Endothelial cell (in vitro differentiated cells): ENCODE results near the gene ZNF518B. TPM values are rescaled to one million over a fixed set of nuclear protein-coding genes. Genes with fewer than 3 reads are reported as not detected.

Experiments
- DNase-seq: peaks from one replicate; pipeline ENCODE4 v3.0.0; 2021; ENCODE audit warnings: low spot score
- H3K27ac Mint-ChIP-seq: one replicate; pipeline ENCODE4 v1.8.0; 2021; ENCODE audit warnings: mixed read lengths, inconsistent platforms; ENCODE audit not compliant: unreplicated experiment
- H3K27me3 Mint-ChIP-seq: one replicate; pipeline ENCODE4 v1.8.0; 2021; ENCODE audit warnings: mild to moderate bottlenecking, moderate library complexity, mixed read lengths, inconsistent platforms; ENCODE audit not compliant: unreplicated experiment
- H3K36me3 Mint-ChIP-seq: one replicate; pipeline ENCODE4 v1.8.0; 2021; ENCODE audit warnings: mild to moderate bottlenecking, low read depth, mixed read lengths, inconsistent platforms; ENCODE audit not compliant: unreplicated experiment
- H3K4me1 Mint-ChIP-seq: one replicate; pipeline ENCODE4 v1.8.0; 2021; ENCODE audit warnings: mild to moderate bottlenecking, mixed read lengths, inconsistent platforms; ENCODE audit not compliant: unreplicated experiment
- H3K4me3 Mint-ChIP-seq: one replicate; pipeline ENCODE4 v1.8.0; 2021; ENCODE audit warnings: mild to moderate bottlenecking, mixed read lengths, inconsistent platforms; ENCODE audit not compliant: unreplicated experiment
- H3K9me3 Mint-ChIP-seq: one replicate; pipeline ENCODE4 v1.8.0; 2021; ENCODE audit warnings: mixed read lengths, inconsistent platforms; ENCODE audit not compliant: unreplicated experiment
- total RNA-seq: library from RNA; stranded (reverse); fragmentation: NEBNext Ultra II Directional; extraction: Animal tissue kit (Norgen Biotek cat#: 25700); gene quantifications from one replicate; pipeline ENCODE4 v1.2.1, GENCODE V29; 2021; ENCODE audit not compliant: unreplicated experiment
- TF ChIP-seq, protein P1 (sequence below): fragments of 200-600 bp; sonication (generic); IDR thresholded peaks from one replicate; pipeline ENCODE4 v1.5.0; 2021; ENCODE audit warnings: antibody characterized with exemption; ENCODE audit not compliant: unreplicated experiment

ZNF518B gene
- total RNA-seq, 1 donor from 2014 or later, result 44.0 TPM

- H3K27ac Mint-ChIP-seq, result no peak overlapping the region
- peaks cover 15% of the 10 kb centered on the region for H3K36me3 Mint-ChIP-seq
- no peak overlapping the region for H3K4me3 Mint-ChIP-seq
- peaks cover 24% of the 10 kb centered on the region for H3K27me3 Mint-ChIP-seq
- DNase-seq, result no peak
- peaks cover 22% of the 10 kb centered on the region for H3K4me1 Mint-ChIP-seq
- TF ChIP-seq, protein P1, sequence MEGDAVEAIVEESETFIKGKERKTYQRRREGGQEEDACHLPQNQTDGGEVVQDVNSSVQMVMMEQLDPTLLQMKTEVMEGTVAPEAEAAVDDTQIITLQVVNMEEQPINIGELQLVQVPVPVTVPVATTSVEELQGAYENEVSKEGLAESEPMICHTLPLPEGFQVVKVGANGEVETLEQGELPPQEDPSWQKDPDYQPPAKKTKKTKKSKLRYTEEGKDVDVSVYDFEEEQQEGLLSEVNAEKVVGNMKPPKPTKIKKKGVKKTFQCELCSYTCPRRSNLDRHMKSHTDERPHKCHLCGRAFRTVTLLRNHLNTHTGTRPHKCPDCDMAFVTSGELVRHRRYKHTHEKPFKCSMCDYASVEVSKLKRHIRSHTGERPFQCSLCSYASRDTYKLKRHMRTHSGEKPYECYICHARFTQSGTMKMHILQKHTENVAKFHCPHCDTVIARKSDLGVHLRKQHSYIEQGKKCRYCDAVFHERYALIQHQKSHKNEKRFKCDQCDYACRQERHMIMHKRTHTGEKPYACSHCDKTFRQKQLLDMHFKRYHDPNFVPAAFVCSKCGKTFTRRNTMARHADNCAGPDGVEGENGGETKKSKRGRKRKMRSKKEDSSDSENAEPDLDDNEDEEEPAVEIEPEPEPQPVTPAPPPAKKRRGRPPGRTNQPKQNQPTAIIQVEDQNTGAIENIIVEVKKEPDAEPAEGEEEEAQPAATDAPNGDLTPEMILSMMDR, result no peak
- peaks cover 5% of the 10 kb centered on the region for H3K9me3 Mint-ChIP-seq
These were observed 2.1 kb upstream of the ZNF518B start for GRCh38 chr4:10459305-10459704.

DNA sequence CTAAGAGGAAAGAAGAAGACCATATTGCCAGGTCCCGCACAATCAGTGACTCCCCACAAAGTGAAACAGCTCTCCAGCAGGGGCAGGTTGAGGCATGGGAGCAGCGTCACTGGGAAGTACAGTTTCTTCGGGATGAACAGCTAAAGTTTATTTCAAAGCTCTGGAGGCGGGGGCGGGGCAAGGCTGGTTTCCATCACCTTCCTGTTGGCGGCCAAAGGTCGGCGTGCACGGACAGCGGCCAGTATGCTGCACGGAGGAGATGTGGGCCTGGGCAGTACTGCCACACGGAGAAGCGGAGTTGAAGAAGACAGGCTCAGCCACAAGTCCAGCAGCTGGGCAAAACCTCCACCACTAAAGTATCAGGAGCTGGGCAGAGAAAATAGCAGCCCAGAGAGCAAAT is 951 bp upstream of the ZNF518B start:
- TF ChIP-seq, protein P1, result no peak
- peak; percentile 13 for DNase-seq
- Mint-ChIP-seq H3K27ac (peak overlapping the region; percentile 12), H3K4me3 (peak overlapping the region; percentile 79), H3K9me3 (peaks cover 5% of the 10 kb centered on the region), H3K36me3 (peaks cover 19% of the 10 kb centered on the region), H3K4me1 (peaks cover 25% of the 10 kb centered on the region), H3K27me3 (peaks cover 26% of the 10 kb centered on the region)

- TF ChIP-seq, protein P1, result no peak
- H3K4me1 Mint-ChIP-seq, result peaks cover 21% of the 10 kb centered on the region
- peaks cover 21% of the 10 kb centered on the region for H3K27me3 Mint-ChIP-seq
- peaks cover 5% of the 10 kb centered on the region for H3K9me3 Mint-ChIP-seq
- H3K4me3 Mint-ChIP-seq, result peak overlapping the region; percentile 96
- H3K27ac Mint-ChIP-seq, result peak overlapping the region; percentile 94
- peaks cover 23% of the 10 kb centered on the region for H3K36me3 Mint-ChIP-seq
- peak; percentile 53 for DNase-seq
These were observed 501 bp downstream of the ZNF518B start for GRCh38 chr4:10456595-10457254.

DNA sequence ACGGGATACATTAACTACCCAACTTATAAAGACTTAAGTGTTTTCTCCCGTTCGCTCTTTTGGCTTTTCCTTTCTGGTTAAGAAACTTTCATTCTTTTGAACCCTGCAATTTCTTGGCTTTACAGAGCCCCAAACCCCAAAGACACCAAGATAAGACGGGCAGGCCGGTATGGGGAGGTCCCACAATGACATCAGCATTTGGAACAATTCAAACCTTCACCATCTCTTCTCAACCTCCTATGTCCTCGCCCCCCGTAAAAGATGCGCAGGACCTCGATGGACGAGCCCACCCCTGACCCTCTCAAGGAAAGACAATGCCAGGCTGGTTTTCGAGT is 999 bp downstream of the ZNF518B start:
- peak overlapping the region; percentile 96 for H3K4me3 Mint-ChIP-seq
- TF ChIP-seq, protein P1, result no peak
- H3K27ac Mint-ChIP-seq, result peak overlapping the region; percentile 94
- DNase-seq, result no peak
- H3K4me1 Mint-ChIP-seq, result peaks cover 21% of the 10 kb centered on the region
- H3K9me3 Mint-ChIP-seq, result peaks cover 5% of the 10 kb centered on the region
- H3K36me3 Mint-ChIP-seq, result peaks cover 23% of the 10 kb centered on the region
- peaks cover 21% of the 10 kb centered on the region for H3K27me3 Mint-ChIP-seq

- peaks cover 22% of the 10 kb centered on the region for H3K36me3 Mint-ChIP-seq
These were observed 2.1 kb downstream of the ZNF518B start for GRCh38 chr4:10455133-10455532.

More at GRCh38 chr4:10455133-10455532, 2.1 kb downstream of the ZNF518B start:
- peaks cover 5% of the 10 kb centered on the region for H3K9me3 Mint-ChIP-seq
- peaks cover 21% of the 10 kb centered on the region for H3K4me1 Mint-ChIP-seq
- H3K4me3 Mint-ChIP-seq, result peak overlapping the region; percentile 28
- no peak overlapping the region for H3K27ac Mint-ChIP-seq
- H3K27me3 Mint-ChIP-seq, result peaks cover 18% of the 10 kb centered on the region
- TF ChIP-seq, protein P1, result no peak
- no peak for DNase-seq
